Stimulated activated CD4-positive, alpha-beta T cell treated with anti-CD3 and anti-CD28 coated beads, Interleukin-12 subunit alpha, Interleukin-12 subunit beta, amount 100 ng/mL, for 4 hours (primary cell): ENCODE measurements around the gene KCNJ6.
A peak's percentile ranks its signal among the peaks of the same experiment; 100 is the strongest.

Experiments
- DNase-seq: peaks from one replicate; pipeline ENCODE4 v3.0.0-alpha.2; 2020

The KCNJ6 gene

GRCh38 chr21:37562920-37563640, 353.2 kb downstream of the KCNJ6 start:
- peak; percentile 4 for DNase-seq

- DNase-seq = no peak
Measured at GRCh38 chr21:37561941-37562919, 354.0 kb downstream of the KCNJ6 start.

- no peak for DNase-seq
Measured at GRCh38 chr21:37561506-37561905, 354.8 kb downstream of the KCNJ6 start.

- no peak for DNase-seq
Measured at GRCh38 chr21:37560385-37560784, 355.9 kb downstream of the KCNJ6 start.

GRCh38 chr21:37558676-37559211, 357.5 kb downstream of the KCNJ6 start:
- DNase-seq = no peak
